ENCODE results near the gene HNRNPH2. TPM values are rescaled to one million over a fixed set of nuclear protein-coding genes. Genes with fewer than 3 reads are reported as not detected.

HNRNPH2 gene
- total RNA-seq, 1 experiment from 2014 or later = 49.8 TPM

GRCh38 chrX:101408532-101408841 lies 465 bp downstream of the HNRNPH2 start:
- peak overlapping the region; percentile 80 for H3K4me2 ChIP-seq (ENCODE audit: low read length)
- ATAC-seq (peak; percentile 29), DNase-seq (ENCODE audit: low read depth, low spot score) (no peak)
- H3K4me1 ChIP-seq (ENCODE audit: control insufficient read depth in 1 of 2, insufficient read depth in 2 of 2, low read length in 2 of 2) = 0 out of 4 replicates have a peak, but pooled peaks cover 0 to 3% of the 10 kb centered on the region in 2 experiments
- peaks cover 3 to 8% of the 10 kb centered on the region in 2 experiments; a peak in 3 of 4 replicates for H3K36me3 ChIP-seq (ENCODE audit: control insufficient read depth in 1 of 2, insufficient read depth in 2 of 2, low read length in 2 of 2)
- POLR2A ChIA-PET = no interaction called here
- no peak overlapping the region for H2AFZ ChIP-seq (ENCODE audit: low read depth, low read length, poor library complexity, severe bottlenecking)
- H3K27me3 ChIP-seq (ENCODE audit: insufficient read depth, low read length) = no peaks in the 10 kb centered on the region
- intact Hi-C loops (cut with micrococcal nuclease) = no loop called here
- H4K20me1 ChIP-seq (ENCODE audit: insufficient read depth) = no peaks in the 10 kb centered on the region
- no peaks in the 10 kb centered on the region for H3K9me3 ChIP-seq (ENCODE audit: control insufficient read depth in 1 of 2, insufficient read depth in 1 of 2, low read depth in 1 of 2, low read length in 2 of 2)
- H3K79me2 ChIP-seq (ENCODE audit: insufficient read depth, low read length) = peaks cover 81% of the 10 kb centered on the region
- H3K9ac ChIP-seq (ENCODE audit: low read length) = peak overlapping the region; percentile 91
- TSS peak; percentile 68 for BruUV-seq (replicated peaks)
- CTCF ChIA-PET = no interaction called here
- no peak for TF ChIP-seq EZH2 (IDR thresholded peaks at IDR 0.05)
- TF ChIP-seq, protein P1, sequence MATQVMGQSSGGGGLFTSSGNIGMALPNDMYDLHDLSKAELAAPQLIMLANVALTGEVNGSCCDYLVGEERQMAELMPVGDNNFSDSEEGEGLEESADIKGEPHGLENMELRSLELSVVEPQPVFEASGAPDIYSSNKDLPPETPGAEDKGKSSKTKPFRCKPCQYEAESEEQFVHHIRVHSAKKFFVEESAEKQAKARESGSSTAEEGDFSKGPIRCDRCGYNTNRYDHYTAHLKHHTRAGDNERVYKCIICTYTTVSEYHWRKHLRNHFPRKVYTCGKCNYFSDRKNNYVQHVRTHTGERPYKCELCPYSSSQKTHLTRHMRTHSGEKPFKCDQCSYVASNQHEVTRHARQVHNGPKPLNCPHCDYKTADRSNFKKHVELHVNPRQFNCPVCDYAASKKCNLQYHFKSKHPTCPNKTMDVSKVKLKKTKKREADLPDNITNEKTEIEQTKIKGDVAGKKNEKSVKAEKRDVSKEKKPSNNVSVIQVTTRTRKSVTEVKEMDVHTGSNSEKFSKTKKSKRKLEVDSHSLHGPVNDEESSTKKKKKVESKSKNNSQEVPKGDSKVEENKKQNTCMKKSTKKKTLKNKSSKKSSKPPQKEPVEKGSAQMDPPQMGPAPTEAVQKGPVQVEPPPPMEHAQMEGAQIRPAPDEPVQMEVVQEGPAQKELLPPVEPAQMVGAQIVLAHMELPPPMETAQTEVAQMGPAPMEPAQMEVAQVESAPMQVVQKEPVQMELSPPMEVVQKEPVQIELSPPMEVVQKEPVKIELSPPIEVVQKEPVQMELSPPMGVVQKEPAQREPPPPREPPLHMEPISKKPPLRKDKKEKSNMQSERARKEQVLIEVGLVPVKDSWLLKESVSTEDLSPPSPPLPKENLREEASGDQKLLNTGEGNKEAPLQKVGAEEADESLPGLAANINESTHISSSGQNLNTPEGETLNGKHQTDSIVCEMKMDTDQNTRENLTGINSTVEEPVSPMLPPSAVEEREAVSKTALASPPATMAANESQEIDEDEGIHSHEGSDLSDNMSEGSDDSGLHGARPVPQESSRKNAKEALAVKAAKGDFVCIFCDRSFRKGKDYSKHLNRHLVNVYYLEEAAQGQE (IDR thresholded peaks at IDR 0.05; ENCODE audit: low read depth) = no peak
- no peak for TF ChIP-seq ELF1 (IDR thresholded peaks at IDR 0.05; ENCODE audit: borderline replicate concordance, low read depth)
- no peak for TF ChIP-seq POLR2A (IDR thresholded peaks at IDR 0.05; ENCODE audit: borderline replicate concordance, extremely low read depth, insufficient read depth, insufficient read length)
- TF ChIP-seq, protein P2, sequence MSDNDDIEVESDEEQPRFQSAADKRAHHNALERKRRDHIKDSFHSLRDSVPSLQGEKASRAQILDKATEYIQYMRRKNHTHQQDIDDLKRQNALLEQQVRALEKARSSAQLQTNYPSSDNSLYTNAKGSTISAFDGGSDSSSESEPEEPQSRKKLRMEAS (IDR thresholded peaks at IDR 0.05) = no peak
- no peak for TF ChIP-seq CTCF (IDR thresholded peaks at IDR 0.05 in 2 of 3, conservative IDR thresholded peaks at IDR 0.05 in 1 of 3; ENCODE audit: borderline replicate concordance in 1 of 3, insufficient read depth in 1 of 3, low read depth in 2 of 3, low read length in 2 of 3)
- TF ChIP-seq ZNF274 (IDR thresholded peaks at IDR 0.05; ENCODE audit: low read depth, low read length) = no peak
- TF ChIP-seq TCF7L2 (IDR thresholded peaks at IDR 0.05; ENCODE audit: borderline replicate concordance, extremely low read depth, insufficient read depth, insufficient read length) = no peak
- no peak for TF ChIP-seq ZFX (IDR thresholded peaks at IDR 0.05)
- no peak for TF ChIP-seq EZH2phosphoT487 (IDR thresholded peaks at IDR 0.05; ENCODE audit: borderline replicate concordance)
- no peak for TF ChIP-seq ATF3 (IDR thresholded peaks at IDR 0.05)
- H3K4me3 ChIP-seq (replicated peaks in 1 of 2; ENCODE audit: low read depth in 1 of 2, low read length in 2 of 2) = peak overlapping the region; percentile 54 to 90
- RAD21 ChIA-PET (ENCODE audit: low non-redundant PET in 1 of 2, low total read pairs in 2 of 2, uncharacterized antibody in 2 of 2, unreplicated experiment in 2 of 2) = no interaction called here
- peak overlapping the region; percentile 71 for H3K27ac ChIP-seq (ENCODE audit: low read depth, low read length)
- H3K9me2 ChIP-seq (ENCODE audit: insufficient read depth) = no peaks in the 10 kb centered on the region

All from HCT116 (cell line).